HepG2 (cell line): ENCODE measurements around the gene QKI. TPM values are rescaled to one million over a fixed set of nuclear protein-coding genes. Genes with fewer than 3 reads are reported as not detected.

Experiments
- ATAC-seq: fragments of 200-7000 bp; cut with Tn5 transposase; 3 replicates; pipeline ENCODE4 v1.9.1; 2020; ENCODE audit warnings: mild to moderate bottlenecking, moderate library complexity
- BruUV-seq: library from RNA; stranded (reverse); fragments of 400-500 nt; replicated peaks from 2 replicates; lab custom pipeline; 2021; lab: Mats Ljungman, UMichigan
- CTCF ChIA-PET: fragments of 300-600 bp; formaldehyde crosslinking; extraction: SDS; loops from one replicate; lab custom pipeline; 2021; ENCODE audit warnings: low total read pairs, inconsistent platforms, low intra/inter-chr PET ratio; lab: Yijun Ruan, JAX
- POLR2A ChIA-PET: fragments of 350-600 bp; sonication (Branson Sonifier 250); formaldehyde crosslinking; loops from one replicate; lab custom pipeline; 2020; ENCODE audit warnings: antibody characterized with exemption, inconsistent platforms; lab: Yijun Ruan, JAX
- DNase-seq: peaks from one replicate; pipeline ENCODE4 v3.0.0-alpha.2; 2015; ENCODE audit warnings: low spot score
- FAIRE-seq: peaks from 3 replicates; lab custom pipeline; 2011; peaks lifted over from hg19 to GRCh38; lab: Jason Lieb, UNC
- H2AFZ ChIP-seq: one replicate; pipeline ENCODE4 v1.6.1; 2011; ENCODE audit warnings: low read length, inconsistent platforms
- H3K27ac ChIP-seq: fragments of 300-600 bp; 3 replicates; pipeline ENCODE4 v1.8.0; 2011; ENCODE audit warnings: mixed run types, mild to moderate bottlenecking, mixed read lengths, low read length, inconsistent platforms; ENCODE audit not compliant: insufficient read depth; ENCODE audit errors: extremely low read length
- H3K27me3 ChIP-seq, 2 experiments: fragments of 200-600 bp in 1 of 2; 2 replicates in 1 of 2; 3 replicates in 1 of 2; pipeline versions ENCODE4 v1.6.0 to v1.8.0; 2011; ENCODE audit warnings: low read length in 2 of 2, mild to moderate bottlenecking in 2 of 2, moderate library complexity in 2 of 2, inconsistent platforms in 1 of 2; ENCODE audit not compliant: insufficient read depth in 2 of 2, control insufficient read depth in 1 of 2
- H3K36me3 ChIP-seq, 2 experiments: fragments of 200-600 bp in 1 of 2; replicated peaks in 1 of 2; 2 replicates in 1 of 2; 3 replicates in 1 of 2; pipeline versions ENCODE4 v1.5.1 to v1.8.0; 2011; ENCODE audit warnings: low read length in 2 of 2, inconsistent platforms in 1 of 2; ENCODE audit not compliant: insufficient read depth in 2 of 2, control insufficient read depth in 1 of 2
- H3K4me1 ChIP-seq: 2 replicates; pipeline ENCODE4 v1.5.1; 2012; ENCODE audit warnings: low read length, inconsistent platforms; ENCODE audit not compliant: insufficient read depth
- H3K4me2 ChIP-seq: 2 replicates; pipeline ENCODE4 v1.6.0; 2011; ENCODE audit warnings: low read depth, low read length, inconsistent platforms
- H3K4me3 ChIP-seq, 3 experiments: fragments of 200-600 bp in 1 of 3; sonication (generic), shearing (Covaris generic) in 1 of 3; replicated peaks in 1 of 3; 2 replicates each; pipeline ENCODE4 v1.5.1; 2011 to 2016; ENCODE audit warnings: low read length in 3 of 3, inconsistent platforms in 2 of 3, low read depth in 2 of 3, mild to moderate bottlenecking in 2 of 3, control low read depth in 1 of 3, mixed read lengths in 1 of 3; ENCODE audit not compliant: insufficient read depth in 1 of 3
- H3K79me2 ChIP-seq: one replicate; pipeline ENCODE4 v1.6.1; 2011; ENCODE audit warnings: low read length, inconsistent platforms; ENCODE audit not compliant: insufficient read depth
- H3K9ac ChIP-seq: 2 replicates; pipeline ENCODE4 v1.6.0; 2011; ENCODE audit warnings: mild to moderate bottlenecking, low read depth, low read length, inconsistent platforms; ENCODE audit not compliant: insufficient read depth
- H3K9me3 ChIP-seq: 2 replicates; pipeline ENCODE4 v1.5.1; 2012; ENCODE audit warnings: mild to moderate bottlenecking, low read length
- H4K20me1 ChIP-seq: 2 replicates; pipeline ENCODE4 v1.6.0; 2011; ENCODE audit warnings: inconsistent platforms, mild to moderate bottlenecking, low read length, moderate library complexity; ENCODE audit not compliant: insufficient read depth
- CEBPB ChIP-seq: IDR thresholded peaks from 2 replicates; pipeline ENCODE4 v1.6.1; 2011; ENCODE audit warnings: low read depth, low read length, improper control_type of control experiment, borderline replicate concordance
- DZIP1 ChIP-seq: sonication (generic); formaldehyde crosslinking; IDR thresholded peaks from 2 replicates; pipeline ENCODE4 v1.5.0; 2020; ENCODE audit warnings: mild to moderate bottlenecking, missing genetic modification reagents
- POLR2AphosphoS2 ChIP-seq: IDR thresholded peaks from 2 replicates; pipeline ENCODE4 v1.6.1; 2011; ENCODE audit warnings: low read depth, low read length, improper control_type of control experiment
- WGBS: methylation state at CpG from one replicate; pipeline ENCODE4 v1.1.6; 2017; ENCODE audit warnings: low lambda C conversion rate; 5-methylcytosine and 5-hydroxymethylcytosine counted together
- in situ Hi-C: cut with HindIII; loops from 2 replicates; pipeline ENCODE4 v1.10.0; 2017; ENCODE audit warnings: low pct_unique_long_range_greater_than_20kb; ENCODE audit not compliant: extremely low pct_ligation_motif_present
- intact Hi-C: fragments of 100-400 bp; cut with micrococcal nuclease; formaldehyde crosslinking; loops from one replicate; pipeline ENCODE4 v1.10.0; 2022; ENCODE audit not compliant: unreplicated experiment
- polyA plus RNA-seq, 8 experiments: library from polyadenylated mRNA; depleted of rRNA in 3 of 8; stranded (reverse) in 7 of 8; unstranded in 1 of 8; fragments of >200 nt; fragmentation: Illumina TruSeq in 4 of 8; extraction: Trizol in 4 of 8; gene quantifications; 2 replicates each; pipeline versions ENCODE4 v1.2.1 to v1.2.3, GENCODE V29; 2011 to 2016; ENCODE audit warnings: low read depth in 4 of 8, missing spikeins in 1 of 8, mixed read lengths in 1 of 8; ENCODE audit not compliant: insufficient read depth in 1 of 8
- total RNA-seq, 5 experiments: library from RNA; depleted of rRNA; stranded (reverse); fragments of >200 nt; fragmentation: Illumina TruSeq; extraction: Trizol; gene quantifications; 2 replicates each; pipeline ENCODE4 v1.2.3, GENCODE V29; 2016; ENCODE audit warnings: low read depth in 1 of 5

Gene QKI
- total and polyA plus RNA-seq, 2 of the 13 experiments (the other 11 are each of a cell fraction or from before 2014, with no cell fraction given): 136 to 137 TPM

- in situ Hi-C loops (no loop called here), intact Hi-C loops (no loop called here)
- no peak for DNase-seq
Observed at GRCh38 chr6:163386329-163386908, 28.1 kb upstream of the QKI start.

More at GRCh38 chr6:163386329-163386908, 28.1 kb upstream of the QKI start:
- Histone ChIP-seq H3K4me1 (peaks cover 31% of the 10 kb centered on the region), H3K27me3 (no peaks in the 10 kb centered on the region), H3K4me3 (no peak overlapping the region), H3K9me3 (peaks cover 11% of the 10 kb centered on the region; the same call in 1 of the 2 replicates), H4K20me1 (no peaks in the 10 kb centered on the region), H3K9ac (no peak overlapping the region)
- ChIA-PET POLR2A (no interaction called here), CTCF (no interaction called here)
- 54% methylated on average over 8 of the region's 8 CpGs for WGBS
- TF ChIP-seq CEBPB (no peak), POLR2AphosphoS2 (no peak), DZIP1 (CRISPR knock-in tag) (no peak)
- TF ChIP-seq, all 625 proteins: peak for 0
- H3K36me3 ChIP-seq: no peaks in the 10 kb centered on the region
- H3K79me2 ChIP-seq: no peaks in the 10 kb centered on the region
- no peak overlapping the region for H3K4me2 ChIP-seq
- BruUV-seq: no TSS peak
- H2AFZ ChIP-seq: no peak overlapping the region
- no peak overlapping the region for H3K27ac ChIP-seq
- no peak for FAIRE-seq
- ATAC-seq: no peak
